Esophagus squamous epithelium (tissue), 5 donors: ENCODE results near the gene ALG13. TPM values are rescaled to one million over a fixed set of nuclear protein-coding genes. Genes with fewer than 3 reads are reported as not detected.
"Not testable (repeated sequence)": the region's sequence is repeated elsewhere in the genome, so short reads cannot be mapped to it uniquely, and the experiment has no call there.

ENCODE experiments used
- DNase-seq: peaks from one replicate; lab custom pipeline; 2025; lab: John Stamatoyannopoulos, UW
- H3K27ac ChIP-seq, 4 donors: fragments of 200-600 bp; sonication (generic); one replicate each; pipeline ENCODE4 v1.5.1; 2016 to 2019; ENCODE audit warnings: mild to moderate bottlenecking in 1 of 4
- H3K27me3 ChIP-seq, 4 donors: fragments of 200-600 bp; sonication (generic); 1 replicate in 3 of 4; 2 replicates in 1 of 4; pipeline versions ENCODE4 v1.5.1 to v1.6.0; 2017 to 2021; ENCODE audit warnings: antibody characterized with exemption in 1 of 4
- H3K36me3 ChIP-seq, 3 donors: fragments of 200-600 bp; sonication (generic); one replicate each; pipeline ENCODE4 v1.5.1; 2016 to 2019
- H3K4me1 ChIP-seq, 3 donors: fragments of 200-600 bp; sonication (generic); one replicate each; pipeline ENCODE4 v1.5.1; 2017 to 2019
- H3K4me3 ChIP-seq, 4 donors: fragments of 200-600 bp; sonication (generic); 1 replicate in 3 of 4; 2 replicates in 1 of 4; pipeline ENCODE4 v1.5.1; 2016 to 2019; ENCODE audit warnings: mild to moderate bottlenecking in 2 of 4, moderate library complexity in 1 of 4
- H3K9me3 ChIP-seq, 3 donors: fragments of 200-600 bp; sonication (generic); one replicate each; pipeline ENCODE4 v1.5.1; 2016 to 2019
- POLR2A ChIP-seq, 4 donors: fragments of 450-650 bp; IDR thresholded peaks; one replicate each; pipeline ENCODE4 v1.6.1; 2017; ENCODE audit warnings: antibody characterized with exemption in 4 of 4, mild to moderate bottlenecking in 4 of 4, moderate library complexity in 3 of 4
- WGBS, 2 donors: methylation state at CpG; one replicate each; pipeline ENCODE4 v1.1.5; 2018; 5-methylcytosine and 5-hydroxymethylcytosine counted together
- intact Hi-C: fragments of 100-400 bp; cut with DNase I; formaldehyde crosslinking; loops from one replicate; pipeline ENCODE4 v1.15.0; 2022
- total RNA-seq, 4 donors: library from RNA; depleted of rRNA; stranded (reverse); fragments of >200 nt; gene quantifications; one replicate each; pipeline ENCODE4 v1.1.0, GENCODE V29; 2016
- TF ChIP-seq, protein P1 (sequence below), 6 experiments: fragments of 450-650 bp in 4 of 6; fragments of 200-600 bp in 2 of 6; sonication (generic) in 2 of 6; IDR thresholded peaks; one replicate each; pipeline ENCODE4 v1.5.1; 2016 to 2019; ENCODE audit warnings: antibody characterized with exemption in 6 of 6, mild to moderate bottlenecking in 4 of 6, moderate library complexity in 4 of 6
- donor health status: DM: yes; HTN: yes; CAD: no.

Gene ALG13
- total RNA-seq = 10 to 100 TPM; 42.5 to 51.7 (median 43.8) TPM

DNA sequence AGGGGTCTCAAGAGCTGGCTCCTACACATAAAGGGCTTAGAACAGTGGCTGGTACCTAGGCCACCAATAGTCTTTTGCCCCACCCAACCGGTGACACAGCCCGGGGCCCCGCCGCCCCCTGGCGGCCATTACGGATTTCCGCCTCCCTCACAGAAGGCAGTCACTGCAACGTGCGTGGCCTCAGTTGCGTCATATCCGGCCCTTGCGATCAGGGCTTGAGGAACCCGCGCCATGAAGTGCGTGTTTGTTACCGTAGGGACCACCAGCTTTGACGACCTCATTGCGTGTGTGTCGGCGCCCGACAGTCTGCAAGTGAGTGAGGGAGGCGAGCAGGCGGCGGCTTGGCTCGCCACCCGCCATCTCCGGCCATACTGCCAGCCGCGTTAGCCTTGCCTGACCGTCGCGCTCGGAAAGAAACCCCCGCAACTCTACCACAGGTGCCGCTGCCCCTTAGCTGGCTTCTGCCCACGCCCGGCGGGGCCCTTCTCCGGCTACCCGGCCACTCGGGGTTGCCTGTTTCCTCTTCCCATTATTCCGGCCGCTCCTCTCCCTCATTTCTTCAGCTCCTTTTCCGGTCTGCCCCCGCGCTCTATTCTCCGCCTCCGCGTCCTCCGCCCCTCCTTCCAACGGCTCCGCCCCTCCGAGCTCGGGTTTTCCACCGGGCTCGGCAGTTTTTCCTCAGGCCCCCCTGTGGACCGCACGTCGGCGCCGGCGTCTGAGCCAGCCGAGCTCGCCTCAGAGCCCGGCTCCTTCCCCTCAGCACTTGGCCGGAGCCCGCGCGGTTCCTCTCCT is at the start of gene ALG13:
Gene ALG13, plus strand, starts transcription at position 183 of the 792 bp plus-strand sequence. Its CDS starts 49 bp downstream, at position 232.
- 1 to 40% methylated on average over 18 to 38 of the region's 69 CpGs for WGBS, 2 donors
- peaks cover 0 to 27% (median 0%) of the 10 kb centered on the region in 3 donors for H3K36me3 ChIP-seq
- peak in 1 of 4 donors; percentile 54 for TF ChIP-seq POLR2A (IDR thresholded peaks at IDR 0.05)
- TF ChIP-seq, protein P1, sequence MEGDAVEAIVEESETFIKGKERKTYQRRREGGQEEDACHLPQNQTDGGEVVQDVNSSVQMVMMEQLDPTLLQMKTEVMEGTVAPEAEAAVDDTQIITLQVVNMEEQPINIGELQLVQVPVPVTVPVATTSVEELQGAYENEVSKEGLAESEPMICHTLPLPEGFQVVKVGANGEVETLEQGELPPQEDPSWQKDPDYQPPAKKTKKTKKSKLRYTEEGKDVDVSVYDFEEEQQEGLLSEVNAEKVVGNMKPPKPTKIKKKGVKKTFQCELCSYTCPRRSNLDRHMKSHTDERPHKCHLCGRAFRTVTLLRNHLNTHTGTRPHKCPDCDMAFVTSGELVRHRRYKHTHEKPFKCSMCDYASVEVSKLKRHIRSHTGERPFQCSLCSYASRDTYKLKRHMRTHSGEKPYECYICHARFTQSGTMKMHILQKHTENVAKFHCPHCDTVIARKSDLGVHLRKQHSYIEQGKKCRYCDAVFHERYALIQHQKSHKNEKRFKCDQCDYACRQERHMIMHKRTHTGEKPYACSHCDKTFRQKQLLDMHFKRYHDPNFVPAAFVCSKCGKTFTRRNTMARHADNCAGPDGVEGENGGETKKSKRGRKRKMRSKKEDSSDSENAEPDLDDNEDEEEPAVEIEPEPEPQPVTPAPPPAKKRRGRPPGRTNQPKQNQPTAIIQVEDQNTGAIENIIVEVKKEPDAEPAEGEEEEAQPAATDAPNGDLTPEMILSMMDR (IDR thresholded peaks at IDR 0.05) = peak; percentile 54 to 81 (median 76)
- H3K4me3 ChIP-seq = peak within 1 kb of the TSS; percentile 67 to 85 (median 78)
- no peaks in the 10 kb centered on the region for H3K27me3 ChIP-seq
- peak; percentile 43 for DNase-seq
- H3K27ac ChIP-seq = peak within 1 kb of the TSS; percentile 99
- intact Hi-C loops = no loop called here
- no peaks in the 10 kb centered on the region for H3K9me3 ChIP-seq
- peaks cover 0 to 17% (median 5%) of the 10 kb centered on the region in 3 donors for H3K4me1 ChIP-seq

GRCh38 chrX:111634823-111635729 is 45.9 kb upstream of the ALG13 start:
- no peak for TF ChIP-seq POLR2A (IDR thresholded peaks at IDR 0.05)
- no peak for DNase-seq
- no peaks in the 10 kb centered on the region for H3K36me3 ChIP-seq
- H3K27ac ChIP-seq = no peak overlapping the region
- WGBS, 2 donors = 33 to 63% methylated on average over 1 of the region's 1 CpG
- no peak overlapping the region for H3K4me3 ChIP-seq
- no peaks in the 10 kb centered on the region for H3K27me3 ChIP-seq
- intact Hi-C loops = no loop called here
- H3K9me3 ChIP-seq = no peaks in the 10 kb centered on the region
- H3K4me1 ChIP-seq = no peaks in the 10 kb centered on the region

DNA sequence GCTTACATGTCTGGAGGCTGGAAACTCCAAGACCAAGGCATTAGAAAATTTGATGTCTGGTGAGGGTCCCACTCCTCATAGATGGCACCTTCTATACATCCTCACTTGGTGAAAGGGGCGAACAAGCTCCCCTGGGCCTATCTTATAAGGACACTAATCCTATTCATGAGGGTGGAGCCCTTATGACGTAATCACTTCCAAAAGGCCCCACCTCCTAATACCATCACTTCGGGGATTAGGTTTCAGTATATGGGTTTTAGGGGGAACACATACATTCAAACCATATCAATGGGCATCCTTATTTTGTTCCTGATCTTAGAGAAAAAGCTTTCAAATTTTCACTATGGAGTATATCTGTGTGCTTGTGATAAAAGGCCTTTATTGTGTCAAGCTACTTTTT is 39.0 kb upstream of the ALG13 start:
- intact Hi-C loops = no loop called here
- no peak for DNase-seq
- Histone ChIP-seq H3K27ac (no peak overlapping the region), H3K27me3 (no peaks in the 10 kb centered on the region), H3K4me3 (no peak overlapping the region), H3K9me3 (no peaks in the 10 kb centered on the region), H3K36me3 (no peaks in the 10 kb centered on the region), H3K4me1 (no peaks in the 10 kb centered on the region)
- TF ChIP-seq POLR2A (IDR thresholded peaks at IDR 0.05) = no peak
- TF ChIP-seq, protein P1 (IDR thresholded peaks at IDR 0.05) = no peak
- WGBS, 2 donors = 80% methylated on average over 3 of the region's 3 CpGs; no CpG with 5 or more reads in 1 of the 2 donors

DNA sequence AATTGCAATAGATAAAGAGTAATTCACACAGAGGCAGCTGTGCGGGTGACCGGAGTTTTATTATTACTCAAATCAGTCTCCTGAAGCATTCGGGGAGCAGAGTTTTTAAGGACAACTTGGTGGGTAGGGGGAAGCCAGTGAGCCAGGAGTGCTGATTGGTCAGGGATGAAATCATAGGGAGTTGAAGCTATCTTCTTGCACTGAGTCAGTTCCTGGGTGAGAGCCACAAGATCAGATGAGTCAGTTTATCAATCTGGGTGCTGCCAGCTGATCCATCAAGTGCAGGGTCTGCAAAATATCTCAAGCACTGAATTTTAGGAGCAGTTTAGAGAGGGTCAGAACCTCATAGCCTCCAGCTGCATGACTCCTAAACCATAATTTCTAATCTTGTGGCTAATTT is 35.8 kb upstream of the ALG13 start:
- intact Hi-C loops, H3K27ac ChIP-seq, H3K9me3 ChIP-seq, H3K4me1 ChIP-seq, H3K36me3 ChIP-seq, H3K4me3 ChIP-seq, H3K27me3 ChIP-seq, DNase-seq: not testable (repeated sequence)
- WGBS, 2 donors = 87% methylated on average over 3 of the region's 3 CpGs; no CpG with 5 or more reads in 1 of the 2 donors

GRCh38 chrX:111645607-111646006 is 35.4 kb upstream of the ALG13 start:
- no peaks in the 10 kb centered on the region for H3K4me1 ChIP-seq
- H3K27me3 ChIP-seq = no peaks in the 10 kb centered on the region
- intact Hi-C loops = no loop called here
- H3K4me3 ChIP-seq = no peak overlapping the region
- no peaks in the 10 kb centered on the region for H3K9me3 ChIP-seq
- H3K27ac ChIP-seq = no peak overlapping the region
- no peaks in the 10 kb centered on the region for H3K36me3 ChIP-seq
- TF ChIP-seq, protein P1 (IDR thresholded peaks at IDR 0.05) = no peak
- TF ChIP-seq POLR2A (IDR thresholded peaks at IDR 0.05) = no peak
- no peak for DNase-seq
